CD8-positive, alpha-beta memory T cell (primary cell): Measurements from ENCODE around the gene MRPS23. TPM values are rescaled to one million over a fixed set of nuclear protein-coding genes. Genes with fewer than 3 reads are reported as not detected.
A peak's percentile ranks its signal among the peaks of the same experiment; 100 is the strongest.

ENCODE experiments used
- CTCF ChIA-PET: fragments of 350-600 bp; sonication (Branson Sonifier 250); formaldehyde crosslinking; loops from one replicate; lab custom pipeline; 2021; ENCODE audit warnings: antibody characterized with exemption; lab: Charles Lee
- POLR2A ChIA-PET: fragments of 350-600 bp; sonication (Branson Sonifier 250); formaldehyde crosslinking; loops from one replicate; lab custom pipeline; 2021; ENCODE audit warnings: antibody characterized with exemption; lab: Charles Lee
- DNase-seq, 5 donors: peaks; one replicate each; pipeline versions ENCODE4 v3.0.0 to v3.0.0-alpha.2; 2020 to 2022; ENCODE audit warnings: mixed read lengths in 1 of 5
- H3K27ac ChIP-seq: one replicate; pipeline ENCODE4 v1.7.0; 2013; ENCODE audit warnings: low read depth, mild to moderate bottlenecking, low read length, moderate library complexity
- H3K27me3 ChIP-seq: 2 replicates; pipeline ENCODE4 v1.7.0; 2013; ENCODE audit warnings: low read length, mild to moderate bottlenecking; ENCODE audit not compliant: insufficient read depth, poor library complexity, severe bottlenecking
- H3K36me3 ChIP-seq: 2 replicates; pipeline ENCODE4 v1.7.0; 2013; ENCODE audit warnings: mild to moderate bottlenecking, low read length, moderate library complexity; ENCODE audit not compliant: insufficient read depth
- H3K4me1 ChIP-seq: 2 replicates; pipeline ENCODE4 v1.7.0; 2013; ENCODE audit warnings: mild to moderate bottlenecking, low read length, moderate library complexity; ENCODE audit not compliant: insufficient read depth
- H3K4me3 ChIP-seq: 2 replicates; pipeline ENCODE4 v1.7.0; 2013; ENCODE audit warnings: mild to moderate bottlenecking, low read length
- H3K9me3 ChIP-seq: 2 replicates; pipeline ENCODE4 v1.7.0; 2013; ENCODE audit warnings: mild to moderate bottlenecking, low read length
- H3K27ac Mint-ChIP-seq, 8 donors: one replicate each; pipeline ENCODE4 v1.8.0; 2020 to 2021; ENCODE audit warnings: mixed read lengths in 8 of 8, mild to moderate bottlenecking in 6 of 8, inconsistent platforms in 3 of 8, moderate library complexity in 3 of 8
- H3K27me3 Mint-ChIP-seq, 2 donors: one replicate each; pipeline ENCODE4 v1.8.0; 2020 to 2021; ENCODE audit warnings: mixed read lengths in 2 of 2, mild to moderate bottlenecking in 1 of 2, moderate library complexity in 1 of 2
- H3K36me3 Mint-ChIP-seq, 3 donors: one replicate each; pipeline ENCODE4 v1.8.0; 2020 to 2021; ENCODE audit warnings: mixed read lengths in 3 of 3, inconsistent platforms in 1 of 3, mild to moderate bottlenecking in 1 of 3
- H3K4me1 Mint-ChIP-seq, 3 donors: one replicate each; pipeline ENCODE4 v1.8.0; 2020 to 2021; ENCODE audit warnings: mixed read lengths in 3 of 3, inconsistent platforms in 1 of 3, mild to moderate bottlenecking in 1 of 3
- H3K4me3 Mint-ChIP-seq, 7 donors: one replicate each; pipeline ENCODE4 v1.8.0; 2020 to 2021; ENCODE audit warnings: mixed read lengths in 7 of 7, mild to moderate bottlenecking in 6 of 7, moderate library complexity in 4 of 7, inconsistent platforms in 2 of 7
- H3K9me3 Mint-ChIP-seq, 5 donors: one replicate each; pipeline ENCODE4 v1.8.0; 2020 to 2022; ENCODE audit warnings: mixed read lengths in 5 of 5, mild to moderate bottlenecking in 3 of 5, moderate library complexity in 2 of 5, inconsistent platforms in 1 of 5
- polyA plus RNA-seq: library from polyadenylated mRNA; unstranded; fragments of 300-500 nt; fragmentation: Illumina TruSeq; gene quantifications from one replicate; pipeline ENCODE4 v1.2.3, GENCODE V29; 2021
- total RNA-seq, 2 experiments: library from RNA; stranded (reverse); gene quantifications; one replicate each; pipeline ENCODE4 v1.2.3, GENCODE V29; 2021

Gene MRPS23
- total and polyA plus RNA-seq, 3 experiments from 2014 or later = 42.6 to 88.5 (median 83.1) TPM

DNA sequence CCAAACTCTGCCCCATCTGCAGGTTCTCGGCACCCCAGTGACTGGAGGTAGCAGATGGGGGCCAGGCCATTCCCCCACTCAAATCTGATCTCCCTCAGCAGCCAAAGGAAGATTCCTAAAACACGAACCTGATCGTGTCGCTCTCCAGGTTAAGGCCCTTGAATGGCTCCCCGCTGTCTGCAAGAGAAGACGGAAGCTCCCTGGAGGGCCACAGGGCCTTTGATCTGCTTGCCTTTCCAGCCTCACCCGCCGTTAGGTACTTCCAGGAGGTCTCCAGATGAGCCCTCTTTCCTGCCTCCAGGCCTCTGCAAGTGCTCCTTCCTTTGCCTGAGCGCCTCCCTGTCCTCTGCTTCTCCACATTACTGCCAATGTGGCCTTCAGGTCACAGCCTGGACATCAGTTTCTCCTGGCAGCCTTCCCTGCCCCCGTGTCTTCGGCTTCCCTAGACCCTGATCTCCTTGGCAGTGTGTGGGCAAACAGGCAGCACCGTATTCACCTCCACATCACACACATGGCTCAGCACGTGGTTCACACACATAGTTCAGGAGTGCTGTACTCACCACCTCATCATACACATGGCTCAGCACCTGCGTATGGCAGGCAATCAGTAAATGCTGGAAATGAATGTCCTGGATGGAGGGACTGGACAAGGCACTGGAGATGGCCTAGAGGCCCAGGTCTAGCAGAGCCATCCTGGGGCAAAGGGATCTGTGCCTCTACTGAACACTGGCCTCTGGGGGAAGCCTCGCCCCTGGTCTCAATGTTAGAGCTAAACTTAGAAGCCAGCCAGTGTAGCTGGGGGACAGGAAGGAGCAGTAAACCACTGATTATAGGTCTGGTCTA is 26.4 kb upstream of the MRPS23 start:
- no peaks in the 10 kb centered on the region for H3K36me3 ChIP-seq
- Mint-ChIP-seq H3K9me3 (no peaks in the 10 kb centered on the region), H3K4me1 (peaks cover 9 to 15% (median 10%) of the 10 kb centered on the region in 3 donors), H3K27ac (peak overlapping the region in 1 of 8 donors; percentile 18), H3K27me3 (peaks cover 20 to 66% of the 10 kb centered on the region in 2 donors), H3K4me3 (no peak overlapping the region), H3K36me3 (no peaks in the 10 kb centered on the region)
- H3K9me3 ChIP-seq = no peaks in the 10 kb centered on the region
- DNase-seq = no peak
- no peak overlapping the region for H3K27ac ChIP-seq
- H3K27me3 ChIP-seq = peaks cover 9% of the 10 kb centered on the region
- H3K4me3 ChIP-seq = no peak overlapping the region
- ChIA-PET CTCF (no interaction called here), POLR2A (no interaction called here)
- peaks cover 4% of the 10 kb centered on the region for H3K4me1 ChIP-seq

DNA sequence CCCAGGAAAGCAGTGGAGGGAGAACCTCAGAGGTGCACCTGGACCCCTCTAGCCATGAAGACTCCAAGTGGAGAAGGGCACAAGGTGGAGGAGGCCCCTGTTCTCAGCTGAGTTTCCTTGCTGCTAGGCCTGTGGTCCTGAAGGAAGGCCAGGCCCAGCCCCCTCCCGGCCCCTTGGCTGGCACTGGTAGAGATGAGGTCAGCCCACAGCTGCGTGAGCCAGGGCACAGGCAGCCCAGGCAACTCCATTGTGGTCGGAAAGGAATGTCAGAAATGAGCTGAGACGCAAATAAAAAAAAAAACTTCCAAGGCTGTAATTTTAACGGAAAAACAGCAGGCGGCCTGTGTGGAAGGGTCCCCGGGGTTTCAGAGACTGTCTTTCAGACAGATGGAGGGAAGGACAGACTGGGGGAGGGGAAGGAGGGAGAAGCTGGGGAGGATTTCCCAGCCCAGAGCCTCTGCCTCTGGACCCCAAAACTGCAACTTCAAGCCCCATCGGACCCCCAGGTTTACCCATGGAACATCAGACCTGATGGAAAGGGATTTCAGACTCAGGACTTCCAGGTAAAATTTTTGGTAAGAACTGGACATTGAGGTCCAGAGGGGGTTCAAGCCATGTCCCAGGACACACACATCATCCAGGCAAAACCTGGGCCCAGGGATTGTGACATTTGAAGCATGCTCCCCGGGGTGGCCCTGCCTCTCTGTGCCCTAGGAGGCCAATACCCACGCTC is 25.6 kb upstream of the MRPS23 start:
- Histone ChIP-seq H3K36me3 (no peaks in the 10 kb centered on the region), H3K9me3 (no peaks in the 10 kb centered on the region), H3K27ac (no peak overlapping the region), H3K4me3 (no peak overlapping the region), H3K27me3 (peaks cover 9% of the 10 kb centered on the region), H3K4me1 (peaks cover 4% of the 10 kb centered on the region)
- no peak for DNase-seq
- Mint-ChIP-seq H3K27me3 (peaks cover 20 to 63% of the 10 kb centered on the region in 2 donors), H3K36me3 (no peaks in the 10 kb centered on the region), H3K9me3 (no peaks in the 10 kb centered on the region), H3K4me3 (no peak overlapping the region), H3K4me1 (peaks cover 9 to 15% (median 10%) of the 10 kb centered on the region in 3 donors), H3K27ac (peak overlapping the region in 1 of 8 donors; percentile 18)
- ChIA-PET CTCF (interaction anchor here (1.2 to 1.3 kb wide), 2 partner anchors 14 to 124 kb away, joined by 3 read pairs; no protein-coding TSS in a partner anchor), POLR2A (no interaction called here)

DNA sequence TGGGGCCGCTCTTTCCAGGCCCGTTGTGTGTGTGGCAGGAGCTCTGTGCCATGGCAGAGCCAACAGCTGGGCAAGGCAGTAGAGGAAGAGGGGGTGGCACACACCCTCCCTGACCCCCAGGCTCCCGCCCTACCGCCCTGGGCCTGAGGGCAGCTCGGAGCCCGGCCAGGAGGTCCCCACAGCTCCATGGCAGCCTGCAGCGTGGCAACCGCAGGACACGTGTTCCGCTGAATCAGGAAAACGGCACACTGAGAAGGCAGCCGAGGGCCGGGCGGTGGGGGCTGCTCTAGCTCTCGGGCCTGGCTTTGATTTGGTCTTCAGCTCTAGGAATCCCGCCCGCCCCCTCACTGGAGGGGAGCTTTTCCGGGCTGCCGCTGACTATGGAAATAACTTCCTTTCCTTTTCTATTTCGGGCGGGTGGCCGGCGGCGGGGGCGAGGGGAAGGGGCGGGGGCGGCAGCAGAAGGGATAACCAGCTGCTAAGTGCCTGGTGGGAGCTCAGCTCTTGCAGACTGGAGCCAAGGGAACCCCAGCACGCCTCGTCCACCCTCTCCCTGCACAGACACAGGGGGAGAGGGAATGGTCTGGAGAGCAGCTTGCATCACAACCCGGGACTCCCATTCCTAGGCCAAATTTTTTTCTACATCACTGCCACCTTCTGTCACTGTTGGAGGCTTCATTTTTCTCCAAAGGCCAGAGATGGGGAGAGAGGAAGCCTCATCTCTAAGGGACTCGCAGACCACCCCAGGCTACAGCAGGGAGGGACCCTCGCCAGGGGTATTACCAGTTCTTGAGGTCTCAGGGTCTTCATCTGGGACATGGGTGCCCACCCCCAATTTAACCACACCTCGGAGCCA is 24.8 kb upstream of the MRPS23 start:
- no peaks in the 10 kb centered on the region for H3K36me3 Mint-ChIP-seq
- H3K4me1 Mint-ChIP-seq = peaks cover 4 to 9% (median 6%) of the 10 kb centered on the region in 3 donors
- DNase-seq = peak in 1 of 5 donors; percentile 10
- Histone ChIP-seq H3K36me3 (no peaks in the 10 kb centered on the region), H3K4me3 (no peak overlapping the region), H3K9me3 (no peaks in the 10 kb centered on the region), H3K27me3 (peaks cover 9% of the 10 kb centered on the region), H3K27ac (no peak overlapping the region), H3K4me1 (peaks cover under 1% of the 10 kb centered on the region)
- H3K4me3 Mint-ChIP-seq = peak overlapping the region in 3 of 7 donors; percentile 16 to 42 (median 41)
- H3K9me3 Mint-ChIP-seq = no peaks in the 10 kb centered on the region
- POLR2A ChIA-PET = no interaction called here
- no peak overlapping the region for H3K27ac Mint-ChIP-seq
- peaks cover 22 to 61% of the 10 kb centered on the region in 2 donors for H3K27me3 Mint-ChIP-seq
- CTCF ChIA-PET = interaction anchor here (1.1 to 1.3 kb wide), 4 partner anchors 13 to 125 kb away, joined by 3 to 6 read pairs (median 3); no protein-coding TSS in a partner anchor

DNA sequence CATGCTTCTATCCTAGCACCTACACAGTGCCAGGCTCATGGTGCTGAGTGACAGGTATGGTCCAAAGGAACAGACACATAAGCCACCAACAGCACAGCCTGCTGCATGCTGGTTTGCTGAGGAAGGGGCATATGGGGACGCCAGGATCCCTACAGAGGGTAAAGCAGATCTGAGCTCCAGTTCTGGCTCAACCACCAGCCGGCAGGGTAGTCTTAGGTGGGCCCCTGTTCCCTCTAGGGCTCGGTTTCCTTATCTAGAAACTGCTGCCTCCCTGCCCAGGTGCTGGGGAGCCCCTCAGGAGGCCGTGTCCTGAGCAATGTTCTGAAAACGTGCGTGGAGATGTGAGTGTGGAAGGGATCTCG is 24.2 kb upstream of the MRPS23 start:
- H3K4me1 ChIP-seq = no peaks in the 10 kb centered on the region
- H3K27me3 ChIP-seq = peaks cover 9% of the 10 kb centered on the region
- CTCF ChIA-PET = interaction anchor here (1.1 to 1.3 kb wide), 4 partner anchors 13 to 125 kb away, joined by 3 to 6 read pairs (median 3); no protein-coding TSS in a partner anchor
- H3K27ac Mint-ChIP-seq = no peak overlapping the region
- H3K9me3 ChIP-seq = no peaks in the 10 kb centered on the region
- H3K36me3 Mint-ChIP-seq = no peaks in the 10 kb centered on the region
- H3K9me3 Mint-ChIP-seq = no peaks in the 10 kb centered on the region
- no peak overlapping the region for H3K27ac ChIP-seq
- H3K4me1 Mint-ChIP-seq = peaks cover 4 to 9% (median 6%) of the 10 kb centered on the region in 3 donors
- DNase-seq = no peak
- no peaks in the 10 kb centered on the region for H3K36me3 ChIP-seq
- H3K27me3 Mint-ChIP-seq = peaks cover 22 to 57% of the 10 kb centered on the region in 2 donors
- peak overlapping the region in 4 of 7 donors; percentile 16 to 51 (median 42) for H3K4me3 Mint-ChIP-seq
- POLR2A ChIA-PET = no interaction called here
- H3K4me3 ChIP-seq = no peak overlapping the region

DNA sequence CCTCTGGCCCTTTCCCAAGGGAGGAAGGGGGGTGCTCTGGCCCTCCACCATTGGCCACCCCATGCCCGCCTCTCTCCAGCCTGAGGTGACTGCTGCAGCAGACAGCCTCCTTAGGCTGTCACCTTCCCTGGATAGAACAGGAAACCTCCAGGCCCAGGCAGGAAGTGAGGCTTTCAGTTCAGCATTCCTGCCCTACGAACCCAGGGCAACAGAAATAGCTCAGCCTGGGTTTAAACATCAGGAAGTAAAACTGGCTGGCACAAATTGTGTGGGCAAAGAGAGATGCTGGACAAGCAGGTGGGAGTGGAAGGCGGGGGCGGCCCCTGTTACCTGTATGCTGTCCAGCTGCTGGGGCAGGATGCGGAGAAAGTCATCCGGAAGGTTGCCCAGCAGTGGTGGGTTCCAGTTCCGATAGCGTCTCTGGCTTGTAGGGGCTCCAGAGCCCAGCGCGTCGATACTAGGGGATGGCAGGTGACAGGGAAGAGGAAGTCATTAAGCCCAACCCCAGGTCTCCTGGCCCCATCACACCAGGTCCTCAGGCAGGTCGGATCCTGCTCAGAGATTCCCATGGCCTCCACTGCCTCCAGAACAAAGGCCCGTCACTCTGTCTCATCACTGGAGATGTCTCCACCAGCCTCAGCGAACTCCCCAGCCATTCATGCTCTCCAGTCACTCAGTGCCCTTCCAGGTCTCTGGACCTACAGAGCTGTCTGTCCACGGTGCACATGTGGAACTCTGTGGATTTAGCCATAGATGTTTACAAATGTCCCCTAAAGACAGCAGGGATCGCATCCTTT is 23.6 kb upstream of the MRPS23 start:
- Histone ChIP-seq H3K36me3 (no peaks in the 10 kb centered on the region), H3K27me3 (peaks cover 9% of the 10 kb centered on the region), H3K4me1 (no peaks in the 10 kb centered on the region), H3K27ac (no peak overlapping the region), H3K4me3 (no peak overlapping the region), H3K9me3 (no peaks in the 10 kb centered on the region)
- H3K4me1 Mint-ChIP-seq = peaks cover 4 to 9% (median 6%) of the 10 kb centered on the region in 3 donors
- H3K9me3 Mint-ChIP-seq = no peaks in the 10 kb centered on the region
- no peaks in the 10 kb centered on the region for H3K36me3 Mint-ChIP-seq
- peaks cover 22 to 55% of the 10 kb centered on the region in 2 donors for H3K27me3 Mint-ChIP-seq
- no peak overlapping the region for H3K4me3 Mint-ChIP-seq
- ChIA-PET POLR2A (no interaction called here), CTCF (interaction anchor here (1.3 kb wide), 1 partner anchor 26 kb away, joined by 3 read pairs; no protein-coding TSS in a partner anchor)
- H3K27ac Mint-ChIP-seq = no peak overlapping the region
- DNase-seq = no peak

DNA sequence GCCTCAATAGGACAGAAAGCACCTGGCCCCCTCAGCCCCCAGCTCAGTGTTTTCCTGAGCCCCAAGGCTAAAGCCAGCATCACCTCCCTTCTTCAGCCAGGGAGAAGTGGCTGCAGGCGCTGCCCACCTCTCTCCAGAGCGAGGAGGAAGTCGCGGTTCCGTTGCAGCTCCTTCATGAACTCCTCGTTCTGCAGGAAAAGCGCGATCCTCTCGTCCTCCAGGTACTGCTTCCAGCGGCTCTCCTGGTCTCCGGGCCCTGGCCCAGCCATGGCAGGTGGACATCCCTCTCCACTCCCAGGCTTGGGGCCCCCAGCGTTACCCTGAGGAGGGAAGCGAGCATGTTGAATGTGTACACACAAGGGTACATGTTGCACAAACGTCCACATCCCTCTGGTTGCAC is 22.7 kb upstream of the MRPS23 start:
- peaks cover 9% of the 10 kb centered on the region for H3K27me3 ChIP-seq
- Mint-ChIP-seq H3K27ac (no peak overlapping the region), H3K9me3 (no peaks in the 10 kb centered on the region), H3K4me1 (peaks cover 4 to 14% (median 6%) of the 10 kb centered on the region in 3 donors), H3K4me3 (no peak overlapping the region), H3K27me3 (peaks cover 22 to 49% of the 10 kb centered on the region in 2 donors), H3K36me3 (no peaks in the 10 kb centered on the region)
- peaks cover 7% of the 10 kb centered on the region for H3K4me1 ChIP-seq
- DNase-seq = no peak
- H3K9me3 ChIP-seq = no peaks in the 10 kb centered on the region
- H3K27ac ChIP-seq = no peak overlapping the region
- CTCF ChIA-PET = no interaction called here
- H3K36me3 ChIP-seq = no peaks in the 10 kb centered on the region
- POLR2A ChIA-PET = no interaction called here
- H3K4me3 ChIP-seq = no peak overlapping the region

DNA sequence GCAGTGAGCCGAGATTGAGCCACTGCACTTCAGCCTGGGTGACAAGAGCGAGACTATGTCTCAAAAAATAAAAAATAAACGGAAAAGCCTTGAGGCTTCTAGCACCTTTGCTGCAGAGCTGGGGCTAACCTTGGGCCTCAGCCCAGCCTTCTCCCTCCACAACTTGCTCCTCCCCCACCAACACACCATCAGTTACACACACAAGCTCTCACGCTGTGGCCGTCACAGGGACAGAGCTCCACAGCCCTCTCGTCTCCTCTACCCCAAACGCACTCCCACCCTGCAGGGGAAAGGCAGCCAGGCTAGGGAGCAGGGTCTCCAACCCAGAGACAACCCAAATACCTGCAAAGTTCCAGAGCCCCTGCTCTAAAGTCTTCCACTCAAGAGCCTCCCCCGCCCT is 22.0 kb upstream of the MRPS23 start:
- peaks cover 9% of the 10 kb centered on the region for H3K27me3 ChIP-seq
- DNase-seq = no peak
- peaks cover 22 to 48% of the 10 kb centered on the region in 2 donors for H3K27me3 Mint-ChIP-seq
- H3K36me3 Mint-ChIP-seq = no peaks in the 10 kb centered on the region
- no peak overlapping the region for H3K4me3 Mint-ChIP-seq
- no peak overlapping the region for H3K27ac ChIP-seq
- H3K4me3 ChIP-seq = no peak overlapping the region
- H3K4me1 Mint-ChIP-seq = peaks cover 4 to 16% (median 6%) of the 10 kb centered on the region in 3 donors
- peak overlapping the region in 1 of 8 donors; percentile 57 for H3K27ac Mint-ChIP-seq
- H3K4me1 ChIP-seq = peaks cover 8% of the 10 kb centered on the region
- no peaks in the 10 kb centered on the region for H3K9me3 ChIP-seq
- ChIA-PET CTCF (no interaction called here), POLR2A (no interaction called here)
- no peaks in the 10 kb centered on the region for H3K9me3 Mint-ChIP-seq
- H3K36me3 ChIP-seq = no peaks in the 10 kb centered on the region
